Measurements from ENCODE around the gene ABCG8. TPM values are rescaled to one million over a fixed set of nuclear protein-coding genes. Genes with fewer than 3 reads are reported as not detected.

The ABCG8 gene
- total RNA-seq, 1 donor, result not detected

- DNase-seq (ENCODE audit: low read depth), result no peak
- TF ChIP-seq CTCF (IDR thresholded peaks at IDR 0.05; ENCODE audit: insufficient read depth, low read length), result no peak
- H3K4me3 ChIP-seq (ENCODE audit: low read depth, low read length), result no peak overlapping the region
Measured at GRCh38 chr2:43931293-43931692, 92.5 kb downstream of the ABCG8 start.

Small RNA genes lying within 50 kb of the gene (small RNA-seq; reads per million reads assigned to genes)
- not detected for gene RN7SL455P
- gene RNU6-1048P, result not detected

Other genes with a start within 250 kb of the ABCG8 start
- 34.6 and 54.9 TPM in 2 replicates for gene THADA, start 242.9 kb upstream of the ABCG8 start, total RNA-seq (ENCODE audit: low replicate concordance)
- 5.4 and 20.0 TPM in 2 replicates for gene PLEKHH2, start 201.7 kb upstream of the ABCG8 start, total RNA-seq (ENCODE audit: low replicate concordance)
- gene C1GALT1C1L, start 162.5 kb upstream of the ABCG8 start, total RNA-seq (ENCODE audit: low replicate concordance), result 0.16 and 0.36 TPM in 2 replicates
- gene DYNC2LI1, start 64.9 kb upstream of the ABCG8 start, total RNA-seq (ENCODE audit: low replicate concordance), result 27.4 and 44.0 TPM in 2 replicates
- not detected in 2 replicates for gene ABCG5, start 132 bp upstream of the ABCG8 start, total RNA-seq (ENCODE audit: low replicate concordance)
- gene LRPPRC, start 157.0 kb downstream of the ABCG8 start, total RNA-seq (ENCODE audit: low replicate concordance), result 64.1 and 106 TPM in 2 replicates

All from fibroblast of the aortic adventitia (primary cell).